NB4 (cell line): ENCODE measurements around the gene TMEM181.

Source experiments
- DNase-seq: peaks from one replicate; pipeline ENCODE4 v3.0.0; 2010; ENCODE audit warnings: low read depth
- H3K4me3 ChIP-seq: one replicate; pipeline ENCODE4 v1.5.1; 2011; ENCODE audit warnings: mild to moderate bottlenecking, low read depth, low read length, moderate library complexity
- MYC ChIP-seq: IDR thresholded peaks from 2 replicates; pipeline ENCODE4 v1.6.1; 2011; ENCODE audit warnings: low read depth, low read length
- POLR2A ChIP-seq: IDR thresholded peaks from 2 replicates; pipeline ENCODE4 v1.6.1; 2011; ENCODE audit warnings: mild to moderate bottlenecking; ENCODE audit not compliant: insufficient read length; ENCODE audit errors: extremely low read depth
- TF ChIP-seq, protein P1 (sequence below): IDR thresholded peaks from 2 replicates; pipeline ENCODE4 v1.6.1; 2011; ENCODE audit warnings: low read depth, low read length
- TF ChIP-seq, protein P2 (sequence below): IDR thresholded peaks from one replicate; pipeline ENCODE4 v1.5.1; 2012; ENCODE audit warnings: low read depth, low read length

Gene TMEM181

DNA sequence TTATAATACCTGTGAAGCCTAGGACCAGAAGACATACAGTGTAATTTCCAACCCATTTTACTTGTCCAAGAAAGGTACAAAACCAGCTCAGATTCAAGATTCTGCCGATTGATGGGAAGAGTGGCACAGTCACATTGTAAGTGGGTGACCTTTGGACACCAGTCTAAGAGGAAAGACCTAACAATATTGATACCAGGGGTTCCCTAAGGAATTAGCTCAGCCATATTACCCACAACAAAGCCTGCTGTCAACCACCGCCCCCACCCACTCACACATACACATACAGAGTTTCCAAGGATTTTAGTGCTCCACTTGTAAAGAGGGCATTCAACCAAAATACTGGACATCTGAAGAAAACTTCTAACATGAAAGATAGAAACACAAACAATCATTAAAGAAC lies 27.9 kb upstream of the TMEM181 start:
- TF ChIP-seq, protein P1, sequence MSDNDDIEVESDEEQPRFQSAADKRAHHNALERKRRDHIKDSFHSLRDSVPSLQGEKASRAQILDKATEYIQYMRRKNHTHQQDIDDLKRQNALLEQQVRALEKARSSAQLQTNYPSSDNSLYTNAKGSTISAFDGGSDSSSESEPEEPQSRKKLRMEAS: no peak
- TF ChIP-seq POLR2A: no peak
- no peak for TF ChIP-seq MYC
- TF ChIP-seq, protein P2, sequence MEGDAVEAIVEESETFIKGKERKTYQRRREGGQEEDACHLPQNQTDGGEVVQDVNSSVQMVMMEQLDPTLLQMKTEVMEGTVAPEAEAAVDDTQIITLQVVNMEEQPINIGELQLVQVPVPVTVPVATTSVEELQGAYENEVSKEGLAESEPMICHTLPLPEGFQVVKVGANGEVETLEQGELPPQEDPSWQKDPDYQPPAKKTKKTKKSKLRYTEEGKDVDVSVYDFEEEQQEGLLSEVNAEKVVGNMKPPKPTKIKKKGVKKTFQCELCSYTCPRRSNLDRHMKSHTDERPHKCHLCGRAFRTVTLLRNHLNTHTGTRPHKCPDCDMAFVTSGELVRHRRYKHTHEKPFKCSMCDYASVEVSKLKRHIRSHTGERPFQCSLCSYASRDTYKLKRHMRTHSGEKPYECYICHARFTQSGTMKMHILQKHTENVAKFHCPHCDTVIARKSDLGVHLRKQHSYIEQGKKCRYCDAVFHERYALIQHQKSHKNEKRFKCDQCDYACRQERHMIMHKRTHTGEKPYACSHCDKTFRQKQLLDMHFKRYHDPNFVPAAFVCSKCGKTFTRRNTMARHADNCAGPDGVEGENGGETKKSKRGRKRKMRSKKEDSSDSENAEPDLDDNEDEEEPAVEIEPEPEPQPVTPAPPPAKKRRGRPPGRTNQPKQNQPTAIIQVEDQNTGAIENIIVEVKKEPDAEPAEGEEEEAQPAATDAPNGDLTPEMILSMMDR: no peak
- no peak for DNase-seq
- H3K4me3 ChIP-seq: no peak overlapping the region

DNA sequence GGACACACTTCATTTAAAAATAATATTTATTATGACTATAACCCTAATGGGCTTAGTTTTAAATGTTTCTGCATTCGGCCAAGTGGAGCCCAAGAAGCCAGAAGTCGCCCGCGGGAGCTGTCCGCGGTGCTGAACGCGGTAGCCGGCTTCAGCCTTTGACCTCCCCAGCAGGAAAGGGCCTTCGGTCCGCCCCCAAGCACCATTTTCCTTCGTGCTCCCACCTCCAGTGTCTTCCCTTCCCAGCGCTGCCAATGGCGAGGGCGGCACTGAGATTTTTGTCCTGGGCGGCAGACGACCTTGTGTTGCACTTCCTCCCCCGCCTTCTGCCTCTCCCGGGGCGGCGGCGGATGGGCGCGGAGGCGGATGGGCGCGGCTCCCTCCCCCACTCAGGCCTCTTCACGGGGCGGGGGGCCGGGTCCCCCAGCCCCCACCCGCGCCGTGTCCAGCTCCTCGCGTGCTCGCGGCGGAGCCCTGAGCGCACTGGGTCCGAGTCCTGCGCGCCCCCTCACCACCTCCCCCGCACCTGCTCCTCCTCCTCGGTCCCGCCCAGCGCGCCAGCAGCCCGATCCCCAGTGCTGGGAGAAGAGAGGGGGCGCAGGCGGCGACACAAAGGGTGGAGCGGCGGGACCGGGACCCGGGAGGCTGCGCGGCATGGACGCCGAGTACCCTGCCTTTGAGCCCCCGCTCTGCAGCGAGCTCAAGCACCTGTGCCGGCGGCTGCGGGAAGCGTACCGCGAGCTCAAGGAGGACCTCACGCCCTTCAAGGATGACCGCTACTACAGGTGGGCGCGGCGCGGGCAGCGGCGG lies 23.6 kb upstream of the TMEM181 start:
- TF ChIP-seq POLR2A: no peak
- TF ChIP-seq, protein P1: no peak
- no peak for TF ChIP-seq MYC
- TF ChIP-seq, protein P2: no peak
- peak; percentile 69 for DNase-seq
- no peak overlapping the region for H3K4me3 ChIP-seq

DNA sequence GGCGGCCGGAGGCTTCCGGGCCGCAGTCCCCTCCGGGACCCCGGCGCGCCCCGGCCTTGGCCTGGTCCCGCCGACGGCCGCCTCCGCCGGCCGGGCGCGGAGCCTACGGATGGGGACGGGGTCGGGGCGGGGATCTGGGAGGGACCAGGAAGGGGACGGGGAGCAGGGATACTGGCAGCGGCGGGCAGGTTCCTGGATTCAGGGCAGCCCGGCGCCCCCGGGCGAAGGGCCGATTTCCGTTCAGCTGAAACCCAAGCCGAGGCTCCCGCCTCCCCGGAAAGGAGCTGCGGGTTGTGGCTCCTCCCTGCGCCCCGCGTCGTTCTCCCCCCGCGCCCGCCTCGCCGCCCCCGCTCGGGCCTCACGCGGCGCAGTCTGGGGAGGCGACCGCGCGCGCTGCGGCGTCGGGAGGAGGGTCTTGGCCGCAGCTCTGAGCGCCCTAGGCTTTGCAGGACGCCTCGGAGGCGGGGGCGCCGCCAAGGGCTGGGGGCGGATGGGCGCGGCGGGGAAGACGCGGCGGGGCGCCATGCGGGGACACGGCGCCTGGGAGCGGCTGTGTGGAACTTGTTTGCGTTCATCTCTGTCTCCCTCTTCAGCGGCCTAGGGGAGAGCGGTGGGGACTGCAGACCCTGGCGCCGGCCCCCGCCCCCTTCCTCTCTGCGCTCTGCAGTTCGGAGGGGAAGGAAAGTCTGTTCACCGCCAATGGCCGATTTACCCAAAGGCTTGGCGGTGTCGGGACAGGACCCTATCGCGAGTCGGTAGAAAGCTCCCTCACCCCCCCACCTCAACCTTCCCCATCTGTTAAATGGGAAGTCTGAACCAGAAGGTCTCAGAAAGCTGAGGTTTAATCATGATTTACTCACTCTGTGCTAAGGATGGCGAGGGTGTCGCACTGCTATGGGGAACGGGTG lies 22.7 kb upstream of the TMEM181 start:
- no peak for TF ChIP-seq POLR2A
- TF ChIP-seq, protein P1: no peak
- TF ChIP-seq MYC: no peak
- TF ChIP-seq, protein P2: no peak
- H3K4me3 ChIP-seq: no peak overlapping the region
- DNase-seq: no peak

DNA sequence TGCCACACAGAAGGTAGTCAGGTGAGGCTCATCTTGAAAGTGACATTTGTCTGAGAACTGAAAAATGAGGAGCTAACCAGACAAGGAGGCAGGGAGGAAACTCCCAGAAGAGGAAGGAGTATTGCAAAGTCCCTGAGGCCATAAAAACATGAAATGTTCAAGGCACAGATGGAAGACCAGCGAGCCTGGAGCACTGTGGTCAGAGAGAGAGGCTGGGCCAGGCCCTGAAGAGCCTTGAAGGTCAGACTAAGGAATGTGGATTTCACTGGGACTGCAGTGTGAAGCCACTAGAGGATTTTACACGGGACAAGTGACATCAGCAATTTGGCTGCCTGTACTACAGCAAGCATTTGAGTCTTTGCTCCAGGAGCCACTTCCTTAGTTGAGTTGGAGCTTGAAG lies 21.1 kb upstream of the TMEM181 start:
- TF ChIP-seq, protein P1: no peak
- TF ChIP-seq, protein P2: no peak
- no peak for TF ChIP-seq MYC
- TF ChIP-seq POLR2A: no peak
- H3K4me3 ChIP-seq: no peak overlapping the region
- DNase-seq: no peak

DNA sequence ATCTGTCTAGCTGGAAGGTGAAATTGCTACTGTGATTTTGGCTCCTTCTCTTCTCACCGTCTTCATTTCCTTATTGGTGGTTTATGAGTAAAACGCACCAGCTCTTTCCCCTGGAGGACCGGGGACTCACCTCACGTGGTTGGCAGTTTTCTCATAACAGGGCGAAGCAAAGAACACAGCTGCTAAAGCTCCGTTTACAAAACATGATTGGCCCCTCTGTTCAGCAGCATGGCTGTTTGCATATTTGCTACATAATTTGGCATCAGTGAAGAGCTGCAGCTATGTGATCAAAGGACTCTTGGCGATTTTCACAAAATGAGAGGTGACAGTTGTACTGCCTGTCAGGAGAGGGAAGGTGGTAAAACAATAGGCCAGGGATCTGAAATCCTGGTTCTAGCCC lies 20.5 kb upstream of the TMEM181 start:
- no peak overlapping the region for H3K4me3 ChIP-seq
- no peak for DNase-seq
- TF ChIP-seq MYC (no peak), POLR2A (no peak)
- TF ChIP-seq, protein P2: no peak
- TF ChIP-seq, protein P1: no peak
